Measurements from ENCODE around the gene NOTUM.

GRCh38 chr17:81942167-81942553, 18.8 kb downstream of the NOTUM start:
- TF ChIP-seq CTCF (IDR thresholded peaks at IDR 0.05) (no peak), POLR2A (IDR thresholded peaks at IDR 0.05) (no peak)

Measured in thyroid gland (tissue), 4 donors.